GM18519 (cell line): ENCODE results near the gene NOC2L.

Source experiments
- ATAC-seq: cut with Tn5 transposase; IDR thresholded peaks from one replicate; pipeline ENCODE4 v1.9.1; 2021; ENCODE audit warnings: mild to moderate bottlenecking, moderate library complexity; ENCODE audit not compliant: unreplicated experiment, low FRiP score

NOC2L gene

DNA sequence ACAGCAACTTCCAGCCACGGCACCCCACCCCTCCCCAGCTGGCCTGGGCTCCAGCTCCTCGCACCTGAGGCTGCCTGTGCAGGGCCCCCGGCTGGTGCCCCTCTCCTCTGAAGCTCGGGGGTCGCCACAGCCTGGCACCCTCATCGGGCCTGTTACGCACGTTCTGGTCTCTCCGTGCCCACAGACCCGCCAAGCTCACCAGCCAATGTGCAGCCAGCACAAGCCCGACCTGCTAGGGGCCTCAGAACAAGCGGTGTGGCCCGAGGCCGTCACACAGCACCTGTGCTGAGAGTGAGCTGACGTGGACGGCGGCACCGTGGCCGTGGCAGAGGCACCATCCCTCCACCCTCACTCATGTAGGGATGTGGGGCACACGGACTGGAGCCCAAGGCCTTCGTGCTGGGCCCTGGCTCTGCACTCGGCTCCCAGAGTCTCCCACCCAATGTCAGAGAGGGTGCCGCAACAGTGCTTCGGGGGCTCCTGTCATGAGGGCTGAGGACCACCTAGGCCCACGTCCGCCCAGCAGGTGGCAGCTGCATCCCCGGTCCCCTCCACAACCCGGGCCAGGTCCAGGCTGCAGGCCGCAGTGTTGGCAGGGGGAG lies 39.7 kb downstream of the NOC2L start:
- ATAC-seq: no peak

DNA sequence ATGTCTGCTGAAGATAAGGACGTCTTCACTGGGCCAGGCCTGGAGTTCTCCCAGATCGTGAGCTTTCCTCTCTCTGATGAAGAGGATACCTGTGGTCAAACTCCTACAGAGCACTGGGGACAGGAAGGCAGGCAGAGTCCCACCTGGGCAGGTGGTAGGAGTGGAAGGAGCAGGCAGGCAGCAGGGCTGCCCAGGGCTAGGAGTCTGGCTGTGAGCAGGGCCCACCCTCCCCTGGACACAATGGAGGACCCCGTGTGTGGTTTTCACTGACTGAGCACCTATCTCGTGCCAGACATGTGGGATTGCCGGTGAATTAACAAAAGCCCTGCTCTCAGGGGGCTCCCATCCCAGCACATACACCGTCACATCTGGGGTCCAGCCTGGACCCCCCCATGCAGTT lies 40.2 kb downstream of the NOC2L start:
- ATAC-seq: no peak

DNA sequence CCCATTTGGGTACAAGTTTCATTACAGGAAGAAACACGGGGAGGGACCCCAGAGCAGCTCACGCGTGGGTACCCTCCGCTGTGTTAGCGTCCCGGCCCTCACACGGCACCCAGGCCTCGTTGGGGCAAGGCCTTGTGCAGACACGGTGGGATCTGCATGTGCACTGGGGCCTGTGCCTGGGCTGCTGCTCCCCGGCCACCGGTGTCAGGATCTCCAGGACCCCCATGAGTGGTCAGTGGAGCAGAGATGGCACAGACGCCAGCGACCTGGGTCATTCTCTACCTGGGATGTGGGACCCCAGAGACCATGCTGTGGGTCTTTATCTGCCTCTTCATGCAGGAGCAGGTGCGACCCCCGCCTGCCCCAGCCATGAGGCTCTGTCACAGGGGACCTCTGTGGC lies 40.7 kb downstream of the NOC2L start:
- no peak for ATAC-seq

DNA sequence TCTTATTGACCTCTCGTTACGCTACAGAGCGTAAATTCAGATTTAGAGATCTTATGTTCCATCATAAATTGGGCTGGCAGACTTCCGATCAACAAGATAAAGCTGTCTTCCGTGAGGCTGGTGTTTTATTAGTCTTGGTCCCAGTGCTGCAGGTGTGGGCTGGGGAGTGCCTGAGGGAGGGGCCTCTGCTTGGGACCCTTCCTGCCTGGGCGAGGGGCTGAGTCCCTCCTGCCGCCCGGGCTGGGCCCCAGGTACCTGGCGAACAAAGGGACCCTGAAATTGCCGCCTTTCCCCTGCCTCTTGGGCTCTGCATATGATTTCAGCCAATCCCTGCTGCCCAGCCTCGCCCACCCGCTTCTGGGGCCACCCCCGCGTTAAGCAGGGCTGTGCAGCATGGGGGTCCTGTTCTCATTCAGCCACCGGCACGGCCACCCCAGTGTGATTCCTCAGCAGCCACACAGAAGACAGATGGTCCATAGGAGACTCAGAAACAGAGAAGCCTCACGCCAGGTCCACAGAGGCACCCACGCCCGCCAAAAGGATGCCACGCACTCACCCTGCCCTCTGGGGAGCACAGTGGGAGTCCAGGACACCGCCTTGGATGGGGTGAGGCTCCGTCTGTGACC lies 41.5 kb downstream of the NOC2L start:
- no peak for ATAC-seq

DNA sequence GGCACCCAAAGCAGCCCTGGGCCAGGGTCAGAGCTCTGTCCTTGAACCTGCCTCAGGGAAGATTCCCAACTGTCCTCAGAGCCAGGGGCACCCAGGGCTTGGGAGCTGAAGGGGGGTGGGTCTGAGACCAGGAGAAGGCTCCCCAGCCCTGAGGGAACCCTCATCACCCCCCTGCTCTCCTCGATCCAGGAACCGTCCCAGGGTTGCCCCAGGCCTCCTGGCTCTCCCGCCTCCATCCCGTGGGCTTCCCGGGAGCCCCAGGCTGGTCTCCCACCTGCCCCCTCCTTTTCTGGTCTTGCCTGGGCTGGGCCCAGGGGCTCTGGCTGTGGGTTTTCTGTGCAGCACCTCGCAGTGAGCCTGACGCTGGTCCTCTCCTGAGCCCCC lies 42.0 kb downstream of the NOC2L start:
- ATAC-seq: no peak

DNA sequence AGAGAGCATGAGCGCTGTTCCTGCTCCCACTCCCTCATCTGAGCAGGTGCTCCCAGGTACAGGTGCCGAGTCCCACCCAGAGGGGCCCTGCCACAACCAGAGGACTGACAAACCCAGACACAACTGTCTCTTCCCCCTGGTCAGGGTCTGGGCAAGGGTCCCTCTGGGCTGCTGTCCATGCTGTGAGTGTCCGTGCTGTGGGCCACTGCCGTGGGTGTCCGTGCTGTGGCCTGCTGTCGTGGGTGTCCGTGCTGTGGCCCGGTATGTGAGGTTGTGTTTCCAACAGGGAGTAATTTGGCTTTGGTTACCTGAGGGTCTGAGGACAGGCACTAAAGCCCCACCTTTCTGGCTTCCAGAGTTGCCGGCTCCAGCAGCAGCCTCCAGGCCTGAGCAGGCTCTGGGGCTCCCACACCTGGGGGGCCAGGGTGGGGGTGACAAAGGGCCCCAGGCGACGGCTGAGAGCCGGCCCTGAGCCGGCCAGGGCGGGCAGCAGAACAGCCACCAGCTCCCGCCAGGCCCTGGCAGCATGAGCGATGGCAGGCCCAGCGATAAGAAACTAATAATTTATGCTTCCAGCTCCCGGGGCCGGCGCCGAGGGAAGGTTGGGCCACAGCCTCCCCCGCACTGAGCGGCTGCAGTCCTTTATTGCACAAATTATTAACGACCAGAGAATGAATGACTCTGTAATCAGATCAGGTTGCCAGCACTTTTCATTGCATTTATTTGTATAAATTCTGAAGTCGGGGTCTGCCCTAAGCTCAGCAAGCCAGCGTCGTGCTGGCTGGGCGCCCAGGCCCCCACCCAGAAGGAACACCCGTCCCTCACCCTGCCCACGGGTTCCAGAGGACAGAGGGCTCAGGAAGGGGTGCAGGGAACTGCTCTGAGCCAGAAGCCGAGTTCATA lies 42.6 kb downstream of the NOC2L start:
- ATAC-seq: no peak

DNA sequence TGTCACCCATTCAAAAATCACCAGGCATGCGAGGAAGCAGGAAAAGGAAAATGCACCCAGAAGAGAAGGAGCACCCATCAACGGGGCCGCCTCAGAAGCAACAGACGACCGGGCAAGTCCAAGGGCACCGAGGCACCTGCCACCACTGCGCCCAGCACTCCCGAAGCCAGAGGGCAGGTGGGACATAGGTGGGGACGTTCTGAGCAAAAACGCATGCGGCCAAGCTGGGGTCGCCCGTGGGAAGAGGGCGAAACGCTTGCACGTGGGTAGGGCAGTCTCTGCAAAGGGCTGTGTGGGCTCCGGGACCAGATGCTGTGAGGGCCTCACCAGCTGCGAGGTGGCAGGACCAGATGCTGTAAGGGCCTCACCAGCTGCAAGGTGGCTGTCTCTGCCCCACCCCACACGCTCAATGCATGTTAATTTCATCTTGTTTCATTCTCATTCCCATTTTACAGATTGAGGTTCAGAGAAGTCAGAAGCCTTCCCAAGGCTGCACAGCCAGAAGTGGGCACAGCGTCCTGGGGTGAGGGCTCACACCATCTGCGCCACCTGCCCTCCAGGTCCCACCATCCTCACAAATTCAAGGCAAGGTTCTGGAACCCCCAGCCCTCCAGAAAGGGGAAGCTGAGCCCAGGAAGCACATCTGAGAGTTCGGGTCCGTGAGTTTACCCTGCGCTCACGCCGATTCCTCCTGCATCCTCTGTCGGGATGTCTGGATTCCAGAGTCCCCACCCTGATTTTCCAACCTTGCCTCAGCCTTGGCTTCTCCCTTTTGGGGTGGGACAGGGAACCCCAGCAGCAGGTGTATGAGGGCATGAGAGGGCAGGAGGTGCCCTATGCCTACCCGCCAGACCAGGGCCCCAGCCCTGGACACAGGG lies 43.5 kb downstream of the NOC2L start:
- no peak for ATAC-seq

DNA sequence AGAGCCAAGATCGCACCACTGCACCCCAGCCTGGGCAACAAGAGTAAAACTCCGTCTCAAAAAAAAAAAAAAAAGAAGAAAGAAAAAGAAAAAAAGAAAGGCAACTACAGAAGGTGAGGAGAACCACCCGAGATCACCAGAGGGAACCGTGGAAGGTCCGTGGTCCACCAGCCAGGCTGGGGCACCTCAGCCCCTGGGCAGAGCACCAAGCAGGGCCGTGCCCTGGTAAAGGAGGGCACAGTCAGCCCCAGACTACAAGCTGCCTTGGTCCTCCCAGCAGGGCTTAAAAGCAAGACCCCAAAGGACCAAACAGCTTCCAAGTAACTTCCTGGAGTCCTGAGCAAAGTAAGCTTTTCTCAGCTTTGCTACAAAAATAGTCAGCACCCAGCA lies 44.2 kb downstream of the NOC2L start:
- no peak for ATAC-seq

DNA sequence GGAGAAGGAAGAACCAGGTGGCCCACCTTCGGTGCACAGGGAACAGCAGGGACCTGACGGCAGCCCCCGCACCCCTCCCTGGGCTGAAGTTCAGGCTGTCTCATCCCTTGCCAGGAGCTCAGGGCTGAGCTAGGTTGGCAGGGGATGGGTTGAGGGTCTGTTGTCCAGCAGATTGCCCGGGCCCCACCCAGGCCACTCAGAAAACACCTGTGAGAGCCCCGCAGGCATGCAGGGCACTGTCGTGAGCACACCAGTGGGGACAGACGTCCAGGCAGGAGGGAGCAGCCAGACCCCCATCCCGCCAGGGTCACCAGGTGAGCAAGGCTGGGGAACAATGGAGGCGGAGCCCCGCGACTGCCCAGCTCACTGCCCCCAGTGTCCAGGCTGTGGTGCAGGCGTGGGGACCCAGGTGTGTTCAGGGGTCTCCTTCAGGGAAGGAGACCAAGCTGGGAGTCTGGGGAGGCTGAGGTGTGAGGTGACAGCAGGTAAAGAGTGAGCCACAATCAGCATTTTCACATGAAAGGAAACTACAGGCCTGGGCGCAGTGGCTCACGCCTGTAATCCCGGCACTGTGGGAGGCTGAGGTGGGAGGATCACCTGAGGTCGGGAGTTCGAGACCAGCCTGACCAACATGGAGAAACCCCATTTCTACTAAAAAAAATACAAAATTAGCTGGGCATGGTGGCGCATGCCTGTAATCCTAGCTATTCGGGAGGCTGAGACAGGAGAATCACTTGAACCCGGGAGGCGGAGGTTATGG lies 44.7 kb downstream of the NOC2L start:
- ATAC-seq: no peak

DNA sequence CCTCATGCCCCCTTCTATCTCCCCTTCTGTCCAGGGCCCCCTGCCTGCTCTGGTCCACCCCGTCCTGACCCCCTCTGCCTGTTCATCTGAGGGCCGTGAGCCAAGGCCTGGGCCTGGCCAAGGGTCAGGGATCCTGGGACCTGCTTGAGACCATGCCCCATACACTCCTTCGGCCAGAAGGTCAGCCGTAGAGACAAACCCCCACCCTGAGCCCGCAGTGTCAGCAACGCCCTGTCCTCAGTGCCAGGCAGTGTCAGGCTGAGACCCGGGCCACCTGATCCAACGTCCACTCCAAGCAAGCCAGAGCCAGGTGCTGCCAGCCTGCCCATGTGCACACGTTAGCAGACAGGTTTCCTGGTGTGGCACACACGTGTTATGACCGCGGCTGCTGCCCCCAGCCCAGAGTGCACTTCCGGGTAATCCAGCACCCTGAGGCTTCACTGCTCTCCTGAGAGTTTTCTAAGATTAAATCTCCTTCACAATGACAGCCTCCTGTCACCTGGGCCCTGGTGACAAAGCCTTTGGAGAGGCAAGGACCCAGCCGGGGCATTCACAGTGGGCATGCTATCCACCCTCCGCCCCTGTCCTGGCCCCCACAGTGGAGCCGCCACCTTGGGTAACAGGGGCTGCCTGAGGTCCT lies 45.4 kb downstream of the NOC2L start:
- ATAC-seq: no peak

DNA sequence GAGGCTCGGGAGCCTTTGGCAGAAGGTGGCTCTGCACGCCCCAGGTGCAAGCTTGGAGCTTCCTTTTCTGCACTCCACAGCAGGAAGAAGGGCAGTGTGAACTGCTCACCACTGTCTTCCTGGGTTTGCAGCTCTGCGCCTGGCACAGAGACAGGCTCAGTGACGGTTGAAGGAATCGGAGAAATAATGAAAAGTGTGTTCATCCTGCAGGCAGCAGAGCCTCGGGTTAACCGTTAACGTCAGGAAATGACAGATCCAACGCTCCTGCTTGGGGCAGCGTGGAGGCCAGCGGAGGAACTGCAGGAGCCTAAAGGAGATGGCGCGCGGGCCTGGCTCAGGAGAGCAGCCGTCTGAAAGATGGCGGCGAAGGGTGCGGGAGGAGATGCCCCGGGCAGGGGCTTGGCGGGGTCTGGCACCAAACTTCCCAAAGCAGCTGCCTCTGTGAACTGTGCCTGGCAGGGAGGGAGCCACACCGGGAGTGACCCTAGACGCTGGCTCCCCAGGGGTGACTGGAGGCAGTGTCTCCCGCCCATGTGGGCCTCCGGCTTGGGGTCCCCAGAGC lies 46.2 kb downstream of the NOC2L start:
- ATAC-seq: no peak

DNA sequence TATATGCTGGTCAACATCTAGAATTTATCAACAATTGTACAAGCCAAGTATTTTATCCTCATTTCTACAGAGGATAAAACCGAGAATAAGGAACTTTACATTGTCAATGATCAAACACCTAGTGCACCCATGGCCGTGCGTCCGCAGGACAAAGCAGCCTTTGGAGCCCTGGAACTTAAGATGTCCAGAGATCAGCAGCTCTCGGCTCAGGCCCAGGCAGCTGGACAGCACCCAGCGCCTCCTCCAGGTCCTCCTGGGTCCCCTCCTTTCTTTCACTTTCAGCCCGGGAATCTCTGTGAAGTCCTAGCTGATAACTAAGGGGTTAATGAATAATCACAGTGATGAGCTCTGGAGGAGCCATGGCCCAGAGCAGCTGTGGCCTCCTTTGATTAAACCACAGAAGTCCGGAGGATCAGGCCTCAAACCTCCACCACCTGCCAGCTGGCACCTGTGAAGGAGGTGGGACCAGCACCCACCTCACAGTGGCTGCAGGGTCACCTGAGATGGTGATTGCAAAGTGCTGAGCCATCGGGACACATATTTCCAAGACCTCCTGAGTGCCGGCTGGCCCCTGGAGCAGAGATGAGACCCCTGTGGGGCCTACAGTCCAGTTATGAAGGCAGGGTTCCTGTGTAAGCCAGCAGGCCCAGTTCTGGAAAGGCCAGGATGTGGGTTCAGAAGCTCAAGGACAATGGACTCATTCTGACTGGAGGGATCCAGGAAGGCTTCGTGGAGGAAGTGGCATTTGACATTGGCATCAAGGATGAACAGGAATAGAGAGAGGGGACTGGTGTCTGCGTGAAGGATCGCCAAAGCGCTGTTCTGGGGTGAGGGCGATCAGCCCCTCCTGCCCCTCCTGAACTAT lies 46.9 kb downstream of the NOC2L start:
- ATAC-seq: no peak

DNA sequence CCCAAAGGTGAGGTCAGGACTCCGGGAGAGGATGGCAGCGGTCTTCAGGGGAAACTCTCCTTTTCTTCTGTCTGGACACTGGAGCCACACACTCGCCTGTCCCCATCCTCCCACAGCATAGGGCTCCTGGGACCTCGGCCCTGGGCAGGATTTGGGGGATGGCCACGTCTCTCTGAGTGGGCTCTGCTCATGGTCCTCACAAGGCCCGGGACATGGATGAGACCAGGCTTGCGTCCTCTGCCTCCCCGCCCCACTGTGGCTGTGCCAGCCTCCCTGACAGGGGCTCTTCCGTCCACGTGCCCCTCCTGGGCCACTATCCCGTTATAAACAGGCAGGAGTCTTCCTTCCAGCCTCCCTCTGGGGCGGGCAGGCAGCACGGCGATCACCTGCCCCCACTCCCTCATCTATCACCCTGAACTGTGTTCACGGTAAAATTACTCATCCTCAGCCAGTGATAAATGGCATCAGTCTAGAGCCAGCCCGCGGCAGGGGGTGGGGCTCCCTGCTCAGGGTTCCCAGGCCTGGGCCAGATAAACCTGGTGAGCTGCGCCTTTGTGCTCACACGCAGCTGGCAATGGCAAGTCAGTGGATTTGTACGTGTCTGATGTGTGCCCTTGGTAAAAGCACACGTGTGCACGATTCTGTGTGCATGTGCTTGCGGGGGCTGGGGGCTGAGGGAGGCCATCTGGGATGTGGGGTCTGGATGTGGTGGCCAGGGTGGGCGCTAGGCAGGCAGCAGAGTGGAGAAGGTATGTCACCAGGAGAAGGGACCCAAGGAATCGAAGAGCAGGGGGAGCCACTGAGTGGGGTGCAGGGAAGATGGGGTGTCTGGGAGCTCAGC lies 48.0 kb downstream of the NOC2L start:
- no peak for ATAC-seq

DNA sequence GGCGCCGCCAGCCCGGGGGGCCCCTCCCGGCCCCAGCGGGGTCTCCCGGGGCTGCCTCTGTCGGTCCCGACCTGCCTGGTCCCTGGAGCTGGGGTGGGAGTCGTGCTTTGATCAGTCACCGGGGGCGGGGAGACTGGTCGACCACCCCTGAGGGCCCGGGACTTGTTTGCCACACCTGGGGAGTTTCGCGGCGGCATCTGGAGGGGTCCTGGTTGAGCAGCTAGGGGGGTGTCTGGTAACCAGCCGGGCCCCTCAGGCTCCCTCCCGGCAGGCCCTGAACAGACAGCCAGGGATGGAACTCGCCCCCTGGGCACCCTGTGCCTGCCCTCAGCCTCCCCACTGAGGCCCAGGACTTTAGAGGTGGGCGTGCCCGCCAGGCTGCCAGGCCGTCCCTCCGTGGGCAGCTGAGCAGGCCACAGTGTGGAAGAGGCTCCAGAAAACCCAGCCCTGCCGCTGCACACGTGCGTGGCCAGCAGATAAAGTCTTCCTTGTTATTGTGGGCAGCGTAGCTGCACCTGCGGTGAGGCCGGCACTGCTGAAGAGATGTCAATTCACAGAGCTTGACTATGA lies 48.7 kb downstream of the NOC2L start:
- no peak for ATAC-seq

DNA sequence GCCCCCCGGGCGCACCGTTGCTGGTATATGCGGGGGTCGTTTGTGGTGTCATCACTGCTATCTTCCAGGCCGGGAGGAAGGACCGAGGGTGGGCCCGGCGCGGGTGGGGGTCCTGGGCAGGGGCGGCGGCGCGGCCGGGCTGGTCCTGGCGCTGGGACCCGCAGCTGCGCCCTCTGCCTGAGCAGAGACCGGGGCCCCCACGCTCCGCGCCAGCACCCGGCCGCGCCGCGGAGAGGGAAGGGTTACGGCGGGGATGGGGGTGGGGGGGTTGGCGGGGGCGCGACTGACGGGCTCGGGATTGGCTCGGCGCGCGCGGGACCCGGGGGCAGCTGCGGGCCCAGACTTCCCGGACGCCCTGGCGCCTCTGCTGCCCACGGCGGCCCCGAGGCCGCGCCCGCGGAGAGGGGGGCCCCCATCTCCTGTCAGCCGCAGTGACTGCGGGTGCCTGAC lies 49.2 kb downstream of the NOC2L start:
- no peak for ATAC-seq

DNA sequence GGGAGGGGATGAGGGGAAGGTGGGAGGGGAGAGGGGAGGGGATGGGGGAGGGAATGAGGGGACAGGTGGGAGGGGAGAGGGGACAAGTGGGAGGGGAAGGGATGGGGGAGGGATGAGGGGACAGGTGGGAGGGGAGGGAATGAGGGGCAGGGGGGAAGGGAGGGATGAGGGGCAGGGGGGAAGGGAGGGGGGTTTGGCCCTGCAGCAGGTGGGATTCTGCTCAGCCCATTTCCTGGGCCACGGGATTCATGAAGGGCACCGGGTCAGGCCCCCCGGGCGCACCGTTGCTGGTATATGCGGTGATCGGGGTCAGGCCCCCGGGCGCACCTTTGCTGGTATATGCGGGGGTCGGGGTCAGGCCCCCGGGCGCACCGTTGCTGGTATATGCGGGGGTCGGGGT lies 50.4 kb downstream of the NOC2L start:
- ATAC-seq: no peak
